Measurements from ENCODE around the gene TNS3.

DNA sequence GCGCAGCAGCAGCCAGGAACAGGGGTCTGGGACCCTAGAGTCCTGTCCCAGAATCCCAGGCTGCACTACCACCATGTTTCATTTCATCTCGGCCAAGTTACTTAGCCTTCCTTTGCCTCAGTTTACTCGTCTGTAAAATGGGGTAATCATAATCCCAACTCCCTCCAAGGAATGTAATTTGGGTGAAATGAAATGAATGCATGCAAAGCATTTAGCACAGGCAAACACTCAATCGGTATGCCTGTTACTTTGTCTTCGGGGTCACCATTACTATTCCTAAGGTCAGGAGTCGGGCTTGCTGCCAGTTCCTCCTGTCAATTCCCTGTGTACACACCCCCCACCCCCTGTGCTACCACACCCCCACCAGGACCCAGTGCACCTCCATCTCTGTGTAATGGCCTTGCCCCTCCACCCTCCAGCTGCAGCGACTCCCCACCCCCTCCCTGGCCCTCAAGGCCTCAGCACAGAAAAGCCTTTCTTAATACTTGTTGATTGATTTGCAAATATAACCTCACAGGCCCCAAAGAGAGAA, 1.7 kb downstream of the TNS3 start:
- TF ChIP-seq CHD2 (IDR thresholded peaks at IDR 0.05; ENCODE audit: low read depth, low read length) (no peak), ZSCAN32 (CRISPR knock-in tag; IDR thresholded peaks at IDR 0.05) (no peak), GATAD2A (IDR thresholded peaks at IDR 0.05) (no peak), MXI1 (IDR thresholded peaks at IDR 0.05; ENCODE audit: low read depth, low read length) (no peak), SP1 (CRISPR knock-in tag; IDR thresholded peaks at IDR 0.05) (no peak), POLR2A (conservative IDR thresholded peaks at IDR 0.05) (no peak)
